ENCODE results near the gene SUCLA2. TPM values are rescaled to one million over a fixed set of nuclear protein-coding genes. Genes with fewer than 3 reads are reported as not detected.

SUCLA2 gene
- total and polyA plus RNA-seq, 2 of the 8 experiments (the other 6 are each of a cell fraction or from before 2014, with no cell fraction given): 23.5 to 78.8 TPM

- Histone ChIP-seq H3K9ac (replicated peaks in 1 of 4; ENCODE audit: extremely low read depth in 1 of 4, low read depth in 3 of 4, low read length in 3 of 4) (no peak overlapping the region), H3K4me2 (ENCODE audit: insufficient read depth in 1 of 2, low read depth in 2 of 2, low read length in 2 of 2) (no peak overlapping the region), H3K27ac (ENCODE audit: low read depth, low read length) (no peak overlapping the region), H2BK5ac (ENCODE audit: low read depth, low read length) (no peak overlapping the region), H3K4ac (replicated peaks; ENCODE audit: insufficient read length, low read depth, low read length) (no peak overlapping the region), H4K20me1 (replicated peaks in 1 of 2; ENCODE audit: control insufficient read depth in 1 of 2, insufficient read depth in 2 of 2, low read length in 2 of 2) (no peaks in the 10 kb centered on the region), H2AFZ (ENCODE audit: low read length) (no peak overlapping the region), H4K5ac (ENCODE audit: insufficient read length, low read depth, low read length) (no peak overlapping the region), H4K91ac (replicated peaks; ENCODE audit: insufficient read length, low read length) (no peak overlapping the region), H3K27me3 (replicated peaks in 1 of 4; ENCODE audit: control insufficient read depth in 3 of 4, extremely low read depth in 1 of 4, insufficient read depth in 3 of 4, low read length in 3 of 4) (no peaks in the 10 kb centered on the region), H2BK120ac (replicated peaks; ENCODE audit: low read depth, low read length) (no peak overlapping the region), H3K36me3 (ENCODE audit: control insufficient read depth in 2 of 4, insufficient read depth in 4 of 4, low read length in 3 of 4) (peaks cover 3 to 64% (median 31%) of the 10 kb centered on the region in 4 experiments; a peak in 7 of 8 replicates), H2AK5ac (ENCODE audit: low read depth, low read length) (no peak overlapping the region), H3K23me2 (ENCODE audit: low read depth, low read length) (no peaks in the 10 kb centered on the region), H3K14ac (ENCODE audit: insufficient read length) (no peak overlapping the region), H3K18ac (ENCODE audit: extremely low read depth, low read length) (no peak overlapping the region), H3K4me3 (ENCODE audit: extremely low read depth in 1 of 4, insufficient read depth in 2 of 4, low read depth in 3 of 4, low read length in 4 of 4) (no peak overlapping the region), H3K56ac (replicated peaks; ENCODE audit: insufficient read length, low read depth, low read length) (no peak overlapping the region), H2BK15ac (ENCODE audit: low read length) (no peak overlapping the region), H2BK20ac (ENCODE audit: low read length) (no peak overlapping the region), H2BK12ac (ENCODE audit: low read depth, low read length) (no peak overlapping the region), H3K9me3 (ENCODE audit: insufficient read depth in 2 of 2, low read depth in 1 of 2, low read length in 1 of 2) (peaks cover 32 to 42% of the 10 kb centered on the region in 2 experiments), H4K8ac (ENCODE audit: extremely low read depth, insufficient read depth, low read length) (no peak overlapping the region), H3K4me1 (replicated peaks in 1 of 4; ENCODE audit: control insufficient read depth in 3 of 4, insufficient read depth in 4 of 4, low read length in 3 of 4) (no peaks in the 10 kb centered on the region), H3K23ac (ENCODE audit: insufficient read length) (no peak overlapping the region), H3K79me1 (ENCODE audit: low read depth, low read length) (no peaks in the 10 kb centered on the region), H3K79me2 (ENCODE audit: control insufficient read depth in 1 of 2, insufficient read depth in 2 of 2, low read length in 2 of 2) (no peaks in the 10 kb centered on the region)
- ChIA-PET POLR2A (ENCODE audit: partially characterized antibody) (no interaction called here), CTCF (ENCODE audit: partially characterized antibody) (no interaction called here)
- FAIRE-seq: no peak
- no peak for DNase-seq (ENCODE audit: low read depth in 1 of 2, low spot score in 2 of 2)
- 98% methylated on average over 5 of the region's 5 CpGs; no CpG with 5 or more reads in 1 of the 2 experiments for WGBS, 2 experiments (ENCODE audit: extremely low coverage in 1 of 2, insufficient coverage in 1 of 2, insufficient read length in 1 of 2, insufficient replicate concordance in 2 of 2, low coverage in 1 of 2, low lambda C conversion rate in 2 of 2, missing lambda C conversion rate in 1 of 2)
- TF ChIP-seq RFX5 (IDR thresholded peaks at IDR 0.05; ENCODE audit: borderline replicate concordance, low read depth, low read length): no peak
- TF ChIP-seq JUN (IDR thresholded peaks at IDR 0.05; ENCODE audit: low read depth, low read length): no peak
- TF ChIP-seq SRF (IDR thresholded peaks at IDR 0.05; ENCODE audit: low read depth, low read length): no peak
- TF ChIP-seq PHF8 (conservative IDR thresholded peaks at IDR 0.05; ENCODE audit: low read depth, low read length): no peak
- TF ChIP-seq RBBP5 (IDR thresholded peaks at IDR 0.05; ENCODE audit: borderline replicate concordance, low read depth, low read length): no peak
- TF ChIP-seq E2F6 (IDR thresholded peaks at IDR 0.05): no peak
- no peak for TF ChIP-seq NANOG (IDR thresholded peaks at IDR 0.05; ENCODE audit: insufficient read depth, low read depth, low read length, poor library complexity, severe bottlenecking)
- no peak for TF ChIP-seq ATF2 (IDR thresholded peaks at IDR 0.05; ENCODE audit: low read length)
These were observed 44.0 kb downstream of the SUCLA2 start for GRCh38 chr13:47957073-47957472.
